Measurements from ENCODE around the gene GAB2.

Gene GAB2

DNA sequence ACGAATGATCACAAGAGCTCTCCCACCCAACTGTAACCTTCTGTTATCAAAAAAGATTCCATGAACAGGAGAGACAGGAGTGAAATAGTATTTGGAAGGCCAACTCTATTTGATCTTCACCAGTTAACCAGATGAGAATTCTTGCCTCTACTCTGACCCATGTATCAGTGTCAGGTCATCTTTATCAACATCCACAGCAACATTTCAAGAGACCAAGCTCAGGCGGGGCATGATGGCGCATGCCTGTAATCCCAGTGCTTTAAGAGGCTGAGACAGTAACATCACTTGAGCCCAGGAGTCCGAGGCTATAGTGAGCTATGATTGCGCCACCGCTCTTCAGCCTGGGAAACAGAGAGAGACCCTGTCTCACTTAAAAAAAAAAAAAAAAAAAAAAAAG is 62.3 kb downstream of the GAB2 start:
- Histone ChIP-seq H3K4me2 (ENCODE audit: low read length) (no peak overlapping the region), H3K4me3 (ENCODE audit: low read depth, low read length) (no peak overlapping the region), H3K27me3 (ENCODE audit: control insufficient read depth, insufficient read depth, low read length) (no peaks in the 10 kb centered on the region), H3K9me3 (ENCODE audit: control insufficient read depth, low read length) (no peaks in the 10 kb centered on the region), H3K27ac (no peak overlapping the region), H2AFZ (no peak overlapping the region), H3K36me3 (ENCODE audit: control insufficient read depth, insufficient read depth, low read length) (no peaks in the 10 kb centered on the region), H3K79me2 (no peaks in the 10 kb centered on the region), H3K4me1 (no peaks in the 10 kb centered on the region), H3K9ac (no peak overlapping the region)
- TF ChIP-seq, protein P1, sequence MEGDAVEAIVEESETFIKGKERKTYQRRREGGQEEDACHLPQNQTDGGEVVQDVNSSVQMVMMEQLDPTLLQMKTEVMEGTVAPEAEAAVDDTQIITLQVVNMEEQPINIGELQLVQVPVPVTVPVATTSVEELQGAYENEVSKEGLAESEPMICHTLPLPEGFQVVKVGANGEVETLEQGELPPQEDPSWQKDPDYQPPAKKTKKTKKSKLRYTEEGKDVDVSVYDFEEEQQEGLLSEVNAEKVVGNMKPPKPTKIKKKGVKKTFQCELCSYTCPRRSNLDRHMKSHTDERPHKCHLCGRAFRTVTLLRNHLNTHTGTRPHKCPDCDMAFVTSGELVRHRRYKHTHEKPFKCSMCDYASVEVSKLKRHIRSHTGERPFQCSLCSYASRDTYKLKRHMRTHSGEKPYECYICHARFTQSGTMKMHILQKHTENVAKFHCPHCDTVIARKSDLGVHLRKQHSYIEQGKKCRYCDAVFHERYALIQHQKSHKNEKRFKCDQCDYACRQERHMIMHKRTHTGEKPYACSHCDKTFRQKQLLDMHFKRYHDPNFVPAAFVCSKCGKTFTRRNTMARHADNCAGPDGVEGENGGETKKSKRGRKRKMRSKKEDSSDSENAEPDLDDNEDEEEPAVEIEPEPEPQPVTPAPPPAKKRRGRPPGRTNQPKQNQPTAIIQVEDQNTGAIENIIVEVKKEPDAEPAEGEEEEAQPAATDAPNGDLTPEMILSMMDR (IDR thresholded peaks at IDR 0.05): no peak

DNA sequence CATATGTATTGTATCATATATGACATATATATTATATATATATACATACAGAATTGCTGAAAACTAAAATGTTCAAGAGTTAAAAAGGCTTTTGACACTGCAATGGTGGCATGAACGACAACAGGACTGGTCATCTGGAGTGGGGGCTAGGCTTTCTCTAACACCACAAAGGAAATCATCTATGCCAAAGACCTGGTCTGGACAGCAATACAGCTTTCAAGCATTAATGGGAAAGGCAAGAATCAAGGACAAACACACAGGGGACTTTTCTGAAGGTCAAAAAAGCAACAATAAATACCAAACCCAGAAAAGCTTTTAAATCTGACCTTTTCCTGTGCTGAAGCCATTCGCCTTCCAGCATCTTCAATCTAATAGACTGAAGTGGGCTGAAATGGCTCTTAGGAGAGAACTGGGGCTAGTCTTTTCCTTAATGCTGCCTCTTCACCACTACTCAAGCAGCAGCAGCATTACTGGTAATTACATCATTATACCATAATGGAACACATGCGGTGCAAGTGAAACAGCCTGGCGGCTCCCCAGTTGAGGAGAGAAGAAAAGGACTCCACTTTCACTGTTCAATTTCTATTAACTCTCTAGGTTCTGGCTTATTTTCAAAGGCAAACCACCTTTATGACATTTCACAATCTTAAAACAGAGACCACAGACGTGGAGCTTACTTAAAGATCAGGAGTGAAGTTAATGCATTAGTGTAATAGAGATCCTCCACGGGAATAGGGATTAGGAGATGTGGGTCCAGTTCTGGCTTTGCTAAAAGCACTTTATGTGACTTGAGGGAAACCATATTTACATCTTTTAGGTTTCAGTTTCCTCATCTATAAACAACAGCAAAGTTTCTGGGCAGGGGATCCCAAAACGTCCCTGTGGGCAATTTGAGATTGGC is 63.0 kb downstream of the GAB2 start:
- Histone ChIP-seq H3K79me2 (no peaks in the 10 kb centered on the region), H3K4me2 (ENCODE audit: low read length) (no peak overlapping the region), H3K4me3 (ENCODE audit: low read depth, low read length) (no peak overlapping the region), H3K36me3 (ENCODE audit: control insufficient read depth, insufficient read depth, low read length) (no peaks in the 10 kb centered on the region), H3K27ac (no peak overlapping the region), H3K9ac (no peak overlapping the region), H3K4me1 (no peaks in the 10 kb centered on the region), H2AFZ (no peak overlapping the region), H3K9me3 (ENCODE audit: control insufficient read depth, low read length) (no peaks in the 10 kb centered on the region), H3K27me3 (ENCODE audit: control insufficient read depth, insufficient read depth, low read length) (no peaks in the 10 kb centered on the region)
- TF ChIP-seq, protein P1 (IDR thresholded peaks at IDR 0.05): no peak

DNA sequence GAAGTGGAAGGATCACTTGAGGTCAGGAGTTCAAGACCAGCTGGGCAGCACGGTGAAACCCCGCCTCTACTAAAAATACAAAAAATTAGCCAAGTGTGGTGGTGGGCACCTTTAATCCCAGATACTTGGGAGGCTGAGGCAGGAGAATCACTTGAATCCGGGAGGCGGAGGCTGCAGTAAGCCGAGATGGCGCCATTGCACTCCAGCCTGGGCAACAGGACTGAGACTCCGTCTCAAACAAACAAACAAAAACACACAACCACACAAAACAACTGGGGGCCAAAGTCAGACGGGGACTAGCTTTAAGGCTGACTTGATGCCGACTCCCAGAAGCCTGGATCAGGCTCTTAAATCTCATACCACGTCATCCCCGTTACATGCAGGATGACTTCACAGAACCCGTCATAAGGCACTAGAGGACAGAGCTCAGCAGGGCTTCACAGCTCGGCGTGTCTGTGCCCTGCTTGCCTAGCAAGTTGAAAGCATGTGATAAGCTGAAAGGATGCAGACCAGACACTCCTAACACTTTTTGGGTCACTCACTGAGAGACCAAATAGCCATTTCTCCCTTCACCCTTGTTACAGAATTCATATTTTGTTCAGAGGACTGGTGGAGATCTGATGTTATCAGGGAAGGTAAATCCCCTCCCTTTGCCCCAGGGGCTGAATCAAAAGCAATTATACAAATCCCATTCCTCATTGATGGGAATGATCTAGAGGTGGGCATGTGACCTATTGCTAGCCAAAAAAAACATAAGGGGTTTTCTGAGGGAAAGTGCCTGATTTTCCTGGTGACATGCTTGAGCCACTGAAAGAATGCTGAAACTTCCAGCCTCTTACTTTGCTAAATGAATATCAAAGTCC is 65.4 kb downstream of the GAB2 start:
- H3K79me2 ChIP-seq: no peaks in the 10 kb centered on the region
- H3K36me3 ChIP-seq (ENCODE audit: control insufficient read depth, insufficient read depth, low read length): no peaks in the 10 kb centered on the region
- no peaks in the 10 kb centered on the region for H3K27me3 ChIP-seq (ENCODE audit: control insufficient read depth, insufficient read depth, low read length)
- H3K4me1 ChIP-seq: no peaks in the 10 kb centered on the region
- no peak overlapping the region for H2AFZ ChIP-seq
- H3K9me3 ChIP-seq (ENCODE audit: control insufficient read depth, low read length): no peaks in the 10 kb centered on the region
- H3K4me3 ChIP-seq (ENCODE audit: low read depth, low read length): no peak overlapping the region
- no peak overlapping the region for H3K4me2 ChIP-seq (ENCODE audit: low read length)
- H3K27ac ChIP-seq: no peak overlapping the region
- no peak overlapping the region for H3K9ac ChIP-seq
- TF ChIP-seq, protein P1 (IDR thresholded peaks at IDR 0.05): no peak

DNA sequence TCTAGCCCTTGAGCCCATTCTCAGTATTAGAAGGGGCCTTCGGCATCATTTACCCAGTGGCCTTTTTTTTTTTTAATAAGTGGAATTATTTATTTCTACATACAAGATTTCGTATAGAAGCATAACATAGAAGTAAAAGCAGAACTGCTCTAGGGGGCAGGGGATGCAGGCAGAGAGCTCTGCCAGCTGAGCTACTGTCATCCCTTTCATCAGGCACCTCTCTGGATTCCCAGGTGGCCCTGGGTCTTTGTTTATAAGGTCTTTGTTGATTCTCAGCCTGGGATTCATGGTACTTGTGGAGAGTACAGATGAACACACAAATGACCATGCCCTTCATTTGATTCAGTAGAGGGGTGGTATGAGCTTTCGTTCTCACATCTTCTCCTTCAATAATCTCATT is 66.4 kb downstream of the GAB2 start:
- Histone ChIP-seq H3K9ac (no peak overlapping the region), H3K27me3 (ENCODE audit: control insufficient read depth, insufficient read depth, low read length) (no peaks in the 10 kb centered on the region), H3K9me3 (ENCODE audit: control insufficient read depth, low read length) (no peaks in the 10 kb centered on the region), H2AFZ (peak overlapping the region; percentile 28), H3K4me3 (ENCODE audit: low read depth, low read length) (no peak overlapping the region), H3K4me2 (ENCODE audit: low read length) (no peak overlapping the region), H3K36me3 (ENCODE audit: control insufficient read depth, insufficient read depth, low read length) (no peaks in the 10 kb centered on the region), H3K79me2 (peaks cover 2% of the 10 kb centered on the region), H3K27ac (peak overlapping the region; percentile 29), H3K4me1 (no peaks in the 10 kb centered on the region)
- TF ChIP-seq, protein P1 (IDR thresholded peaks at IDR 0.05): no peak
